Activated naive CD4-positive, alpha-beta T cell treated with anti-CD3 and anti-CD28 coated beads for 36 hours (primary cell): ENCODE measurements around the gene PPARA. TPM values are rescaled to one million over a fixed set of nuclear protein-coding genes. Genes with fewer than 3 reads are reported as not detected.
A peak's percentile ranks its signal among the peaks of the same experiment; 100 is the strongest.

Source experiments
- CTCF ChIA-PET: fragments of 350-600 bp; sonication (Branson Sonifier 250); formaldehyde crosslinking; loops from one replicate; lab custom pipeline; 2021; ENCODE audit warnings: antibody characterized with exemption; lab: Charles Lee
- DNase-seq: peaks from one replicate; pipeline ENCODE4 v3.0.0-alpha.2; 2020
- H3K27ac Mint-ChIP-seq: one replicate; pipeline ENCODE4 v1.8.0; 2021; ENCODE audit warnings: mild to moderate bottlenecking, mixed read lengths
- H3K27me3 Mint-ChIP-seq: one replicate; pipeline ENCODE4 v1.8.0; 2021; ENCODE audit warnings: low read depth, mixed read lengths
- H3K36me3 Mint-ChIP-seq: one replicate; pipeline ENCODE4 v1.8.0; 2021; ENCODE audit warnings: low read depth, mixed read lengths
- H3K4me1 Mint-ChIP-seq: one replicate; pipeline ENCODE4 v1.8.0; 2021; ENCODE audit warnings: low read depth, mixed read lengths
- H3K4me3 Mint-ChIP-seq: one replicate; pipeline ENCODE4 v1.8.0; 2021; ENCODE audit warnings: mild to moderate bottlenecking, moderate library complexity, mixed read lengths
- H3K9me3 Mint-ChIP-seq: one replicate; pipeline ENCODE4 v1.8.0; 2021; ENCODE audit warnings: mixed read lengths
- intact Hi-C: fragments of 100-400 bp; cut with micrococcal nuclease; formaldehyde crosslinking; loops from one replicate; pipeline ENCODE4 v1.15.1; 2023
- total RNA-seq, 2 experiments: library from RNA; stranded (reverse); gene quantifications; one replicate each; pipeline ENCODE4 v1.2.3, GENCODE V29; 2021

Gene PPARA
- total RNA-seq, 2 experiments from 2014 or later, result 4.9 to 6.5 TPM

DNA sequence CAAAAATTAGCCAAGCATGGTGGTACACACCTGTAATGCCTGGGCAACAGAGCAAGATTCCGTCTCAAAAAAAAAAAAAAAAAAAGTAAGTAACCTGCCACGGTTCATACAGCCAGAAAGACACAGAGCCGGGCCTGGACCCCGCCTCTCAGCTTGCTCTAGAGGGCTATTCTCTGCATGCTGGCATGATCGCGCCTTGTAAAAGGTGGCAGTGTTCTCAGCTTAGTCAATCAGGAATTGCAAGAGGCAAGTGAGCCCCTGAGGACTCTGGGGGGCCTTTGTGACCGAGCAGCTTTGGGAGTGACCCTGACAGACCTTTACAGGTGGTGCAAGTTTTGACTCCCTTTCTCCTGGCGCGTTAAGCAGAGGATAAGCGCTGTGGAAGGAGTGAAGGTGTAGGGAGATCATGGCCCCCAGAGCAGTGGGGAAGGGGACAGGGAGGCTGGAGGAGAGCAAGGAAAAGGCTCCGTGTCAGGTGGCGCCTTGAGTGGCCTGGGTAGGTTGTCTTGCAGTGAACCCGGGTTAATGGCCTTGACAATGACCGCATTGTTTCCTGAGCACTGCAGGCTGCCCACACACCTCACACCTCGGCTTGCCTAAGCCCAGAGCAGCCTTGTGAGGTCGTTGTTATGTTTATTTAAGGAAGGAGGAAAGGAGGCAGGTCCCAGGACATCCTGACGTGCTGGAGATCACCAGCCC, 50.9 kb downstream of the PPARA start:
- intact Hi-C loops, result no loop called here
- H3K27ac Mint-ChIP-seq, result no peak overlapping the region
- no peaks in the 10 kb centered on the region for H3K4me1 Mint-ChIP-seq
- no peak overlapping the region for H3K4me3 Mint-ChIP-seq
- CTCF ChIA-PET, result no interaction called here
- DNase-seq, result no peak
- H3K9me3 Mint-ChIP-seq, result no peaks in the 10 kb centered on the region
- peaks cover 8% of the 10 kb centered on the region for H3K36me3 Mint-ChIP-seq
- no peaks in the 10 kb centered on the region for H3K27me3 Mint-ChIP-seq

DNA sequence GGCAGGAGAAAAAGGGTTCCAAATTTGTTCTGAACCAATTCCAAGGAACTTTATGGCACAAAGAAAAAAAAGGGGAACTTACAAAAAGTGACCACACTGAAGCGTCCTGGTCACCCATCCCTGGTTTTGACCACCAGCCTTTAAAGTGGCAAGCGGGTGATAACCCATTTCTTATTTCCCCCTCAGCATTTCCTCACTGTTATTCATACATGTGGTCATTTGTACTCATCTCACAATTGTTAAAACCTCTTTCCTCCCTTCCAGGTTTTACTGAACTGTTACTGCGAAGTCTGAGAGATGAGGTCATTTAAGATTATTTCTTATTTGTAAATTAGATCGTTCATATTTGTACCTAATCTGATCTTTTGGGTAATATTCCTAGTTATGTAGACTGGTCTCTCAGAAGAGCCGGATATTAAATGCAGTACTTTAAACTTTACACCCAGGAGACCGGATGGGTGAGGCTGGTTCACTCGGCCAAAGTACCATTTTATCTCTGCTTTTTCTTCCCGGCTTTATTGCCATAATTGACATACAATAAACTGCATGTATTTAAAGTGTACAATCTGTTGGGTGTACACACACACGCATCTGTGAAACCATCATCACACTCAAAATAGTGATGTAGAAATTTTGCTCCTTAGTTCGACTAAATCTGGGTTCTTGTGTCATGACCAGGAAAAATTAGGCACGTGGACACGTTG, 52.7 kb downstream of the PPARA start:
- H3K27ac Mint-ChIP-seq, result no peak overlapping the region
- no peak overlapping the region for H3K4me3 Mint-ChIP-seq
- intact Hi-C loops, result no loop called here
- no peaks in the 10 kb centered on the region for H3K4me1 Mint-ChIP-seq
- CTCF ChIA-PET, result no interaction called here
- H3K27me3 Mint-ChIP-seq, result no peaks in the 10 kb centered on the region
- DNase-seq, result no peak
- no peaks in the 10 kb centered on the region for H3K9me3 Mint-ChIP-seq
- peaks cover 8% of the 10 kb centered on the region for H3K36me3 Mint-ChIP-seq

GRCh38 chr22:46203601-46203980, 53.3 kb downstream of the PPARA start:
- intact Hi-C loops, result no loop called here
- DNase-seq, result no peak
- Mint-ChIP-seq H3K4me1 (no peaks in the 10 kb centered on the region), H3K36me3 (peaks cover 10% of the 10 kb centered on the region), H3K4me3 (no peak overlapping the region), H3K27me3 (no peaks in the 10 kb centered on the region), H3K9me3 (peaks cover 2% of the 10 kb centered on the region), H3K27ac (no peak overlapping the region)
- CTCF ChIA-PET, result interaction anchor here (0.5 kb wide), 1 partner anchor 32 kb away, joined by 3 read pairs; no protein-coding TSS in a partner anchor

DNA sequence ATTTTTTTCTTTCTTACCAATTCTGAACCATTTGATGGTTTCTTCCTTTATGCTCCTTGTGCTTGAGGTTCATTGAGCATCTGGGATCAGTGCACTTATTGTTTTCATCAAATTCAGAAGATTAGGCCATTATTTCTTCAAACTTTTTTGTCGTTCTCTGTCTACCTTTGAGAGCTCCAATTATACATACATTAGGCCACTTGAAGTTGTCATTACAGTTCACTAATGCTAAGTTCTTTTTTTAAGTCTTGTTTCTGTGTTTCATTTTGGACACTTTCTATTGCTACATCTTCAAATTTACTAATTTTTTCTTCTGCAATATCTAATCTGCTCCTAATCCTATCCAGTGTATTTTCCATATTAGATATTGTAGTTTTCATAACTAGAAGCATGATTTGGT, 58.9 kb downstream of the PPARA start:
- Mint-ChIP-seq H3K9me3 (peaks cover 14% of the 10 kb centered on the region), H3K27me3 (no peaks in the 10 kb centered on the region), H3K4me3 (no peak overlapping the region), H3K27ac (no peak overlapping the region), H3K36me3 (peaks cover 33% of the 10 kb centered on the region), H3K4me1 (no peaks in the 10 kb centered on the region)
- DNase-seq, result no peak
- intact Hi-C loops, result no loop called here
- CTCF ChIA-PET, result no interaction called here

- no peak for DNase-seq
- Mint-ChIP-seq H3K4me1 (no peaks in the 10 kb centered on the region), H3K27me3 (no peaks in the 10 kb centered on the region), H3K9me3 (peaks cover 14% of the 10 kb centered on the region), H3K36me3 (peaks cover 30% of the 10 kb centered on the region), H3K4me3 (no peak overlapping the region), H3K27ac (no peak overlapping the region)
- CTCF ChIA-PET, result no interaction called here
- intact Hi-C loops, result no loop called here
Measured at GRCh38 chr22:46212195-46212594, 61.9 kb downstream of the PPARA start.

DNA sequence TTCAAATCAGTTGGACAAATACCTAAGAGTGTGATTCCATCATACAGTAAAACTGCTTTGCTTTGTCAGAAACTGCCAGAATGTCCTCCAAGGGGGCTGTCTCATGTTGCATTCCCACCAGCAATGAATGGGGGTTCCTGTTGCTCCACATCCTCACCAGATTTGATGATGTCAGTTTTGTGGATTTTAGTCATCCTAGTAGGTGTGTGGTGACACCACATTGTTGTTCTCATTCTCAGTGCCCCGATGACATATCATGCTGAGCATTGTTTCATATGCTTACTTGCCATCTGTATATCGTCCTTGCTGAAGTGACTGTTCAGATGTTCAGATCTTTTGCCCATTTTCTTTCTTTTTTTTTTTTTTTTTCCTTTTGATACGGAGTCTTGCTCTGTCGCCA, 62.7 kb downstream of the PPARA start:
- intact Hi-C loops, result no loop called here
- Mint-ChIP-seq H3K4me1 (no peaks in the 10 kb centered on the region), H3K9me3 (peaks cover 14% of the 10 kb centered on the region), H3K4me3 (no peak overlapping the region), H3K36me3 (peaks cover 31% of the 10 kb centered on the region), H3K27me3 (no peaks in the 10 kb centered on the region), H3K27ac (no peak overlapping the region)
- CTCF ChIA-PET, result no interaction called here
- DNase-seq, result peak; percentile 15

GRCh38 chr22:46214149-46214548, 63.8 kb downstream of the PPARA start:
- H3K27me3 Mint-ChIP-seq, result no peaks in the 10 kb centered on the region
- peaks cover 6% of the 10 kb centered on the region for H3K9me3 Mint-ChIP-seq
- H3K27ac Mint-ChIP-seq, result no peak overlapping the region
- DNase-seq, result no peak
- H3K36me3 Mint-ChIP-seq, result peaks cover 26% of the 10 kb centered on the region
- CTCF ChIA-PET, result no interaction called here
- intact Hi-C loops, result no loop called here
- no peak overlapping the region for H3K4me3 Mint-ChIP-seq
- H3K4me1 Mint-ChIP-seq, result no peaks in the 10 kb centered on the region

GRCh38 chr22:46214616-46215015, 64.3 kb downstream of the PPARA start:
- peaks cover 4% of the 10 kb centered on the region for H3K4me1 Mint-ChIP-seq
- peaks cover 23% of the 10 kb centered on the region for H3K36me3 Mint-ChIP-seq
- no peak for DNase-seq
- intact Hi-C loops, result no loop called here
- H3K4me3 Mint-ChIP-seq, result no peak overlapping the region
- H3K27me3 Mint-ChIP-seq, result no peaks in the 10 kb centered on the region
- peaks cover 1% of the 10 kb centered on the region for H3K9me3 Mint-ChIP-seq
- CTCF ChIA-PET, result no interaction called here
- H3K27ac Mint-ChIP-seq, result no peak overlapping the region

DNA sequence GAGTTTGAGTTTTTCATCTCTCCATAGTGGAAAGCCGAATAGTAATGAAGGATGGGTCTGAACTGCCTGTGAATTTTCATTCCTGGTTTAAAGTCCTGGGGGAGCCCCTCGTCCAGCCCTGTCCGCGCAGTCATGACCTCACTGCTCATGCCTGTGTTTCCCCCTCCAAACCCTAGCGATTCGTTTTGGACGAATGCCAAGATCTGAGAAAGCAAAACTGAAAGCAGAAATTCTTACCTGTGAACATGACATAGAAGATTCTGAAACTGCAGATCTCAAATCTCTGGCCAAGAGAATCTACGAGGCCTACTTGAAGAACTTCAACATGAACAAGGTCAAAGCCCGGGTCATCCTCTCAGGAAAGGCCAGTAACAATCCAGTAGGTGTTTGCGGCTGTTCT, 69.3 kb downstream of the PPARA start:
- Mint-ChIP-seq H3K4me1 (peaks cover 12% of the 10 kb centered on the region), H3K4me3 (no peak overlapping the region), H3K27me3 (no peaks in the 10 kb centered on the region), H3K36me3 (peaks cover 11% of the 10 kb centered on the region), H3K27ac (no peak overlapping the region), H3K9me3 (no peaks in the 10 kb centered on the region)
- CTCF ChIA-PET, result interaction anchor here (0.6 kb wide), 1 partner anchor 9 kb away, joined by 3 read pairs; no protein-coding TSS in a partner anchor
- intact Hi-C loops, result no loop called here
- peak; percentile 29 for DNase-seq

DNA sequence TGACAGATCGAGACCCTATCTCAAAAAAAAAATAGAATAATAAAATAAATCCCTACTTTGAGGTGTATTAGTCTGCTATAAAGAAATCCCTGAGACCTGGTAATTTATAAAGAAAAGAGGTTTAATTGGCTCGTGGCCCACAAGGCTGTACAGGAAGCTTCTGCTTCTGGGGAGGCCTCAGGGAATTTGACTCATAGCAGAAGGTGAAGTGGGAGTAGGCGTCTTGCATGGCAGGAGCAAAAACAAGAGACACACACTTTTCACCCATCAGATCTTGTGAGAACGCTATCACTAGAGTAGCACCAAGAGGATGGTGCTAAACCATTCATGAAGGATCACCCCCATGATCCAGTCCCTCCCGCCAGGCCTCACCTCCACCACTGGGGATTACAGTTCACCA, 70.6 kb downstream of the PPARA start:
- Mint-ChIP-seq H3K9me3 (no peaks in the 10 kb centered on the region), H3K4me1 (peaks cover 12% of the 10 kb centered on the region), H3K27ac (no peak overlapping the region), H3K4me3 (no peak overlapping the region), H3K36me3 (peaks cover 14% of the 10 kb centered on the region), H3K27me3 (no peaks in the 10 kb centered on the region)
- CTCF ChIA-PET, result interaction anchor here (0.6 kb wide), 1 partner anchor 147 kb away, joined by 3 read pairs; no protein-coding TSS in a partner anchor
- DNase-seq, result no peak
- intact Hi-C loops, result no loop called here

DNA sequence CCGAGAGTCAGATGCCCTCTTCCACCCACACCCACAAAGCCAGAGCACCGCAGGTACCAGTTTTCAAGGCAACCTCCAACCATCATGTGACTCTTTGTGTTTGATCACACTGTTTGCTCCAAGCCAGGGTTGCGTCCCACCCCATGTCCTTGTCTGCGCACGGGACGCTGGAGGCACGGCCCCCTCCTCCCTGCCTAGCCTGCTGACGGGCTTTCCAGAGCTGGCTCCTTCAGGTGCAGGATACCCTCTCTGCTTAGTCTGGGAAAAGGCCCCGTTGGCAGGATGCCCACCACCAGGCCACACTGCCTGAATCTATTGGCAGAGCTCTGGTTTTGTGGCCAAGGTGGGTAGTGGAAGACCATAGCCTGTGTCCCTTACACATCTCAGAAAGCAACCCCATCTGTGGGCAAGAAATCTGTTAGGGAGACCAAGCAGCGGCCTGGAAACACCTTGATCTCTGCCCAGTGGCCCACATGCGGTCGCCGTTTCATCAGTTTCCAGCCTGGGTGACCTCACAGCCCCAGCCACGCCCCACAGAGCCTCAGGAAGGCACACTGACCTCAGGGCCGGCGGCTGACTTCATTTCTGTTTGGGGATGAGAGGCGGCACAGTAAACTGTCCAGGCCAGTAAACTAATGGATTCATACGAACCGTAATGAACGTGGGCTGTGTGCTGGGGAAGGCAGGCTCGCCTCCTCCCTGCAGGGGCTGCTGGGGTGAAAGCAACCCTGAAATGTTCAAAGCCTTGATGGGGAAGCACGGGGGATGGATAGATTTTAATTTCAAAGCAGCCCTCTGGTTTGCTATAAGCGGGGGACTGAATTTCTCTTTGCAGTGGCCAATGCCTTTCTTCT, 73.9 kb downstream of the PPARA start:
- H3K27me3 Mint-ChIP-seq, result no peaks in the 10 kb centered on the region
- intact Hi-C loops, result no loop called here
- H3K4me1 Mint-ChIP-seq, result peaks cover 11% of the 10 kb centered on the region
- no peak overlapping the region for H3K27ac Mint-ChIP-seq
- no peak overlapping the region for H3K4me3 Mint-ChIP-seq
- no peaks in the 10 kb centered on the region for H3K9me3 Mint-ChIP-seq
- H3K36me3 Mint-ChIP-seq, result peaks cover 10% of the 10 kb centered on the region
- no peak for DNase-seq
- CTCF ChIA-PET, result no interaction called here

DNA sequence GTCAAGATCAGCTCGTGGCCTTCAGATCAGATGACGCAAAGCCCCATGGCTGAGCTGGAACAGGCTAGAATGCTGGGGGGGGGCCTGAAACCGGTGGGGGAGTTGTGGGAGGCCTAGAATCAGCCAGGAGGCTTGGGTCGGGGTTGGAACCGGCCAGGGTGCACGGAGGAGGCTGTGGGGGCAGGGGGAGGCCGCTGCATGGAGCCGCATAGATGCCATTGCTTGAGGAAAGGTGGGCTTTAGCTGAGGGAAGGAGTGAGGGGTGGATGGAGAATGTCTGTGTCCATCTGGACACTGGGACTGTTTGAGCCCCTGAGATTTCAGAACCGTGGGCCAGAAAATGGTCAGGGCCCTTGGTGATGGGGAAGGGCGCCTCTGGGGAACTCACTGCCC, 74.6 kb downstream of the PPARA start:
- Mint-ChIP-seq H3K4me3 (no peak overlapping the region), H3K9me3 (no peaks in the 10 kb centered on the region), H3K27ac (no peak overlapping the region), H3K27me3 (no peaks in the 10 kb centered on the region), H3K4me1 (peaks cover 5% of the 10 kb centered on the region), H3K36me3 (peaks cover 9% of the 10 kb centered on the region)
- CTCF ChIA-PET, result no interaction called here
- DNase-seq, result no peak
- intact Hi-C loops, result no loop called here
